HL-60 (cell line): Measurements from ENCODE around the gene IFI27L1.

Experiments used
- DNase-seq, 2 experiments: peaks; one replicate each; pipeline ENCODE4 v3.0.0-alpha.2; 2010 to 2020; ENCODE audit warnings: low read depth in 1 of 2, low spot score in 1 of 2
- H3K27ac ChIP-seq: fragments of 250-450 bp; sonication (Bioruptor Pico); replicated peaks from 2 replicates; pipeline ENCODE4 v1.5.1; 2020; ENCODE audit warnings: mild to moderate bottlenecking, moderate library complexity
- H3K27me3 ChIP-seq: fragments of 250-450 bp; sonication (Bioruptor Pico); 2 replicates; pipeline ENCODE4 v1.5.1; 2021; ENCODE audit warnings: mild to moderate bottlenecking, moderate library complexity; ENCODE audit not compliant: insufficient read depth, poor library complexity, severe bottlenecking
- H3K4me3 ChIP-seq: replicated peaks from 2 replicates; pipeline ENCODE4 v1.5.1; 2011; ENCODE audit warnings: mild to moderate bottlenecking, control low read depth, low read length; ENCODE audit not compliant: insufficient read depth
- GABPA ChIP-seq: IDR thresholded peaks from 2 replicates; pipeline ENCODE4 v1.6.1; 2012; ENCODE audit warnings: low read depth
- POLR2AphosphoS5 ChIP-seq: IDR thresholded peaks from 2 replicates; pipeline ENCODE4 v1.6.1; 2012; ENCODE audit warnings: low read depth
- SPI1 ChIP-seq: IDR thresholded peaks from 2 replicates; pipeline ENCODE4 v1.6.1; 2012; ENCODE audit warnings: low read depth, mild to moderate bottlenecking, borderline replicate concordance
- TF ChIP-seq, protein P1 (sequence below): IDR thresholded peaks from 2 replicates; pipeline ENCODE4 v1.6.1; 2012; ENCODE audit warnings: low read depth; ENCODE audit not compliant: insufficient replicate concordance
- TF ChIP-seq, protein P2 (sequence below): IDR thresholded peaks from one replicate; pipeline ENCODE4 v1.5.1; 2011; ENCODE audit warnings: low read length, control low read depth, inconsistent platforms; ENCODE audit not compliant: insufficient read depth

IFI27L1 gene

DNA sequence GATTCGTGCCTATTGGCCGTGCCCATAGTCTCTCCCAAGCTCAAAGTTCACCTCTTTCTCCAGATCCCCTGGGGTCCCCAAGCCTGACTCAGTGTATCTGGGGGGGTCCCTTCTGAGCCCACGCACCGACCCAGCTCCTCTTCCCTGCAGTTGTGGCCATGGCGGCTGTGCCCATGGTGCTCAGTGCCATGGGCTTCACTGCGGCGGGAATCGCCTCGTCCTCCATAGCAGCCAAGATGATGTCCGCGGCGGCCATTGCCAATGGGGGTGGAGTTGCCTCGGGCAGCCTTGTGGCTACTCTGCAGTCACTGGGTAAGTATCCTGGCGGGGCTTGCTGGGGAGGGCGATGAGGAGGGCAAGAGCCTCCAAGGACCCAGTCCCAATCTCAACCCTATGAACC is 34.5 kb downstream of the IFI27L1 start:
- DNase-seq, result no peak
- H3K27me3 ChIP-seq, result no peaks in the 10 kb centered on the region
- H3K27ac ChIP-seq, result no peak overlapping the region
- H3K4me3 ChIP-seq, result no peak overlapping the region
- TF ChIP-seq, protein P1, sequence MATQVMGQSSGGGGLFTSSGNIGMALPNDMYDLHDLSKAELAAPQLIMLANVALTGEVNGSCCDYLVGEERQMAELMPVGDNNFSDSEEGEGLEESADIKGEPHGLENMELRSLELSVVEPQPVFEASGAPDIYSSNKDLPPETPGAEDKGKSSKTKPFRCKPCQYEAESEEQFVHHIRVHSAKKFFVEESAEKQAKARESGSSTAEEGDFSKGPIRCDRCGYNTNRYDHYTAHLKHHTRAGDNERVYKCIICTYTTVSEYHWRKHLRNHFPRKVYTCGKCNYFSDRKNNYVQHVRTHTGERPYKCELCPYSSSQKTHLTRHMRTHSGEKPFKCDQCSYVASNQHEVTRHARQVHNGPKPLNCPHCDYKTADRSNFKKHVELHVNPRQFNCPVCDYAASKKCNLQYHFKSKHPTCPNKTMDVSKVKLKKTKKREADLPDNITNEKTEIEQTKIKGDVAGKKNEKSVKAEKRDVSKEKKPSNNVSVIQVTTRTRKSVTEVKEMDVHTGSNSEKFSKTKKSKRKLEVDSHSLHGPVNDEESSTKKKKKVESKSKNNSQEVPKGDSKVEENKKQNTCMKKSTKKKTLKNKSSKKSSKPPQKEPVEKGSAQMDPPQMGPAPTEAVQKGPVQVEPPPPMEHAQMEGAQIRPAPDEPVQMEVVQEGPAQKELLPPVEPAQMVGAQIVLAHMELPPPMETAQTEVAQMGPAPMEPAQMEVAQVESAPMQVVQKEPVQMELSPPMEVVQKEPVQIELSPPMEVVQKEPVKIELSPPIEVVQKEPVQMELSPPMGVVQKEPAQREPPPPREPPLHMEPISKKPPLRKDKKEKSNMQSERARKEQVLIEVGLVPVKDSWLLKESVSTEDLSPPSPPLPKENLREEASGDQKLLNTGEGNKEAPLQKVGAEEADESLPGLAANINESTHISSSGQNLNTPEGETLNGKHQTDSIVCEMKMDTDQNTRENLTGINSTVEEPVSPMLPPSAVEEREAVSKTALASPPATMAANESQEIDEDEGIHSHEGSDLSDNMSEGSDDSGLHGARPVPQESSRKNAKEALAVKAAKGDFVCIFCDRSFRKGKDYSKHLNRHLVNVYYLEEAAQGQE, result no peak
- TF ChIP-seq, protein P2, sequence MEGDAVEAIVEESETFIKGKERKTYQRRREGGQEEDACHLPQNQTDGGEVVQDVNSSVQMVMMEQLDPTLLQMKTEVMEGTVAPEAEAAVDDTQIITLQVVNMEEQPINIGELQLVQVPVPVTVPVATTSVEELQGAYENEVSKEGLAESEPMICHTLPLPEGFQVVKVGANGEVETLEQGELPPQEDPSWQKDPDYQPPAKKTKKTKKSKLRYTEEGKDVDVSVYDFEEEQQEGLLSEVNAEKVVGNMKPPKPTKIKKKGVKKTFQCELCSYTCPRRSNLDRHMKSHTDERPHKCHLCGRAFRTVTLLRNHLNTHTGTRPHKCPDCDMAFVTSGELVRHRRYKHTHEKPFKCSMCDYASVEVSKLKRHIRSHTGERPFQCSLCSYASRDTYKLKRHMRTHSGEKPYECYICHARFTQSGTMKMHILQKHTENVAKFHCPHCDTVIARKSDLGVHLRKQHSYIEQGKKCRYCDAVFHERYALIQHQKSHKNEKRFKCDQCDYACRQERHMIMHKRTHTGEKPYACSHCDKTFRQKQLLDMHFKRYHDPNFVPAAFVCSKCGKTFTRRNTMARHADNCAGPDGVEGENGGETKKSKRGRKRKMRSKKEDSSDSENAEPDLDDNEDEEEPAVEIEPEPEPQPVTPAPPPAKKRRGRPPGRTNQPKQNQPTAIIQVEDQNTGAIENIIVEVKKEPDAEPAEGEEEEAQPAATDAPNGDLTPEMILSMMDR, result no peak
- TF ChIP-seq SPI1 (no peak), POLR2AphosphoS5 (no peak), GABPA (no peak)

DNA sequence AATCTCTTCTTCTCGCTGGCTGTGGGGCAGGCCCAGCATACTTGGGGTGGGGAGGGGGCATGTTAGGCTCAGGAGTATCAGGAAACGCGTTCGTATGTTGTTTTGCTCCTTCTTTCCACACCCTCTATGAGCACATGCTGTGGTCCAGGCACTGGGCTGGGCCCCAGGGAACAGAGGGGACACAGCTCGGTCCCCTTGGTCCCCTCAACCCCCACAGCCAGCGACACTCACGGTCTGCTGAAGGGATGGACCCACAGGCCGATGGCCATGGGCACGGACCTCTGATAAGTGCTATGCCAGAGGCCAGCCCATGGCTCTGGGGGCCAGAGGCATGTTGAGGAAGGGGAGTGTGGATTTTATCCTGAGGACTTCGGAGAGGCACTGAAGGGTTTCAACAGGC is 35.6 kb downstream of the IFI27L1 start:
- TF ChIP-seq POLR2AphosphoS5, result no peak
- no peak for TF ChIP-seq SPI1
- no peak for TF ChIP-seq GABPA
- TF ChIP-seq, protein P2, result no peak
- TF ChIP-seq, protein P1, result no peak
- DNase-seq, result no peak
- Histone ChIP-seq H3K4me3 (no peak overlapping the region), H3K27ac (no peak overlapping the region), H3K27me3 (no peaks in the 10 kb centered on the region)

DNA sequence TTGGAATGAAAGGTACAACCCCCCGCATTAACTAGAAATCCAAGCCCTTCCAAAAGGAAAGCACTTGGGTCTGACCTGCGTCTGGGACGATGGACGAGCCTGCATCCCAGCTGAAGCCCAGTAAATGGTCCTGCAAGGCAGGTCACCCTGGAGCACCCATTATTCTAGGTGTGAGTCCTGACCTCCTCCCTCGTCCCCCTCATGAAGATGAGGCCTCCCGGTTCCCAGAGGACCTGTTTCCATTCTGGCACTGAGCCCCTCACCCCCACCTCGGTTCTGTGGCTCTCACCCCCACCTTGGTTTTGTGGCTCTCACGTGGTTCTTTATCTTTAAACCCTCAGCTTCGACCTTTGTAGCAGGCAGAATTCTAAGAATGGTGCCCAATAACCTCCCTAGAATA is 36.7 kb downstream of the IFI27L1 start:
- H3K4me3 ChIP-seq, result no peak overlapping the region
- no peak for DNase-seq
- no peak overlapping the region for H3K27ac ChIP-seq
- no peak for TF ChIP-seq POLR2AphosphoS5
- TF ChIP-seq, protein P1, result no peak
- TF ChIP-seq GABPA, result no peak
- no peak for TF ChIP-seq SPI1
- TF ChIP-seq, protein P2, result no peak
- no peaks in the 10 kb centered on the region for H3K27me3 ChIP-seq
